HFFc6 (cell line): ENCODE measurements around the gene PHPT1. TPM values are rescaled to one million over a fixed set of nuclear protein-coding genes. Genes with fewer than 3 reads are reported as not detected.
"Not testable (repeated sequence)": the region's sequence is repeated elsewhere in the genome, so short reads cannot be mapped to it uniquely, and the experiment has no call there.

Experiments used
- DNase-seq: peaks from one replicate; pipeline ENCODE4 v3.0.0-alpha.2; 2018
- H3K27ac Mint-ChIP-seq: 2 replicates; pipeline ENCODE4 v1.8.0; 2020; ENCODE audit warnings: mild to moderate bottlenecking, mixed read lengths
- H3K27me3 Mint-ChIP-seq: 2 replicates; pipeline ENCODE4 v1.8.0; 2021; ENCODE audit warnings: mild to moderate bottlenecking, moderate library complexity, mixed read lengths; ENCODE audit not compliant: insufficient read depth
- H3K36me3 Mint-ChIP-seq: 2 replicates; pipeline ENCODE4 v1.8.0; 2021; ENCODE audit warnings: low read depth, mixed read lengths
- H3K4me1 Mint-ChIP-seq: 2 replicates; pipeline ENCODE4 v1.8.0; 2020; ENCODE audit warnings: low read depth, mixed read lengths
- H3K4me3 Mint-ChIP-seq: 2 replicates; pipeline ENCODE4 v1.8.0; 2020; ENCODE audit warnings: mild to moderate bottlenecking, moderate library complexity, mixed read lengths
- H3K9me3 Mint-ChIP-seq: 2 replicates; pipeline ENCODE4 v1.8.0; 2020; ENCODE audit warnings: mild to moderate bottlenecking, mixed read lengths
- total RNA-seq, 6 experiments: library from RNA; stranded (reverse); fragmentation: NEBNext Ultra II Directional; extraction: Animal tissue kit (Norgen Biotek cat#: 25700); gene quantifications; 2 replicates in 1 of 6; 3 replicates in 5 of 6; pipeline ENCODE4 v1.2.3, GENCODE V29; 2021
- TF ChIP-seq, protein P1 (sequence below): fragments of 200-600 bp; sonication (generic); IDR thresholded peaks from 2 replicates; pipeline ENCODE4 v1.5.0; 2021; ENCODE audit warnings: antibody characterized with exemption, mild to moderate bottlenecking

The PHPT1 gene
- total RNA-seq, 6 experiments from 2014 or later, result 156 to 181 (median 169) TPM

DNA sequence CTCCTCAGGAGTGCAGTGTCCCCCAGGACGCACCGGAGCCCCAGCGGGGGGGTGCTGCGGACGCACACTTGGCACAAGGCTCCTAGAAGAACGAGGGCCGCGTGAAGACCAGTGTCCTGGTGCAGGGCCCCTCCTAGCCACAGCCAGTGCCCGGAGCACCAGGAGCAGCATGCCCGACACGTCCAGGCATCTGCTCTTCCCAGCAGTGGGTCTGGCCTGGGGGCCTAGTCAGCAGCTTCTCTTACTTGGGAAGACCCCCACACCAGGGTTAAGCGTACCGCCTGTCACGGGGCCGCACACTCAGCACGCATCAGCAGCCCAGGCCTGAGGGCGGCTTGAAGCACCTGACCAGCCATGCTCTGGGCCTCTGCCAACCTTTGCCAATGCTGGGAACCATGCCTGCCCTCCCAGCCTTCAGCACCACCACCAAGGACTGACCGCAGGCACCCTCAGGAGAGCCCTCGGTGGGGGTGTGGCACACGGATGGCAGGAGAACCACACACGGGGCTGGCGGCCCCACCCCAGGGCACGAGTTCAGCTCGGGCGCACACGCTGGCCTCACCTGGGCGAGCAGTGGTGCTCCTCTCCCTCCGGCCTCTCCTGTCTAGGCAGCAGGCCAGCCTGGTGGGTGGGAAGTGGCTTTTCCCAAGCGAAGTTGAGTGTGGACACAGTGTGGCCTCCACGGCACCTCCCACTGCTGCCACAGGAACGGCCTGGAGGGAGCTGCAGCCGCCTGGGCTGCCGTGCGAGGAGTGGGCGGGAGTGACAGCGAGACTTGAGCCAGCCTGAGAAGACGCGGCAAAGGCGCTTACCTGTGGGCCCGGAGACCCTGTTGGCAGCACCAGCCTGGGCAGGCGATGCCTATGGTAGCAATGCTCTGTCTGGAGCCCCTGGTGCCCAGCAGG lies 19.0 kb upstream of the PHPT1 start:
- H3K9me3 Mint-ChIP-seq, result no peaks in the 10 kb centered on the region
- no peak overlapping the region for H3K27ac Mint-ChIP-seq
- H3K4me3 Mint-ChIP-seq, result no peak overlapping the region
- TF ChIP-seq, protein P1, sequence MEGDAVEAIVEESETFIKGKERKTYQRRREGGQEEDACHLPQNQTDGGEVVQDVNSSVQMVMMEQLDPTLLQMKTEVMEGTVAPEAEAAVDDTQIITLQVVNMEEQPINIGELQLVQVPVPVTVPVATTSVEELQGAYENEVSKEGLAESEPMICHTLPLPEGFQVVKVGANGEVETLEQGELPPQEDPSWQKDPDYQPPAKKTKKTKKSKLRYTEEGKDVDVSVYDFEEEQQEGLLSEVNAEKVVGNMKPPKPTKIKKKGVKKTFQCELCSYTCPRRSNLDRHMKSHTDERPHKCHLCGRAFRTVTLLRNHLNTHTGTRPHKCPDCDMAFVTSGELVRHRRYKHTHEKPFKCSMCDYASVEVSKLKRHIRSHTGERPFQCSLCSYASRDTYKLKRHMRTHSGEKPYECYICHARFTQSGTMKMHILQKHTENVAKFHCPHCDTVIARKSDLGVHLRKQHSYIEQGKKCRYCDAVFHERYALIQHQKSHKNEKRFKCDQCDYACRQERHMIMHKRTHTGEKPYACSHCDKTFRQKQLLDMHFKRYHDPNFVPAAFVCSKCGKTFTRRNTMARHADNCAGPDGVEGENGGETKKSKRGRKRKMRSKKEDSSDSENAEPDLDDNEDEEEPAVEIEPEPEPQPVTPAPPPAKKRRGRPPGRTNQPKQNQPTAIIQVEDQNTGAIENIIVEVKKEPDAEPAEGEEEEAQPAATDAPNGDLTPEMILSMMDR, result no peak
- H3K36me3 Mint-ChIP-seq, result no peaks in the 10 kb centered on the region
- no peak for DNase-seq
- no peaks in the 10 kb centered on the region for H3K4me1 Mint-ChIP-seq
- no peaks in the 10 kb centered on the region; the same call in none of the 2 replicates for H3K27me3 Mint-ChIP-seq

DNA sequence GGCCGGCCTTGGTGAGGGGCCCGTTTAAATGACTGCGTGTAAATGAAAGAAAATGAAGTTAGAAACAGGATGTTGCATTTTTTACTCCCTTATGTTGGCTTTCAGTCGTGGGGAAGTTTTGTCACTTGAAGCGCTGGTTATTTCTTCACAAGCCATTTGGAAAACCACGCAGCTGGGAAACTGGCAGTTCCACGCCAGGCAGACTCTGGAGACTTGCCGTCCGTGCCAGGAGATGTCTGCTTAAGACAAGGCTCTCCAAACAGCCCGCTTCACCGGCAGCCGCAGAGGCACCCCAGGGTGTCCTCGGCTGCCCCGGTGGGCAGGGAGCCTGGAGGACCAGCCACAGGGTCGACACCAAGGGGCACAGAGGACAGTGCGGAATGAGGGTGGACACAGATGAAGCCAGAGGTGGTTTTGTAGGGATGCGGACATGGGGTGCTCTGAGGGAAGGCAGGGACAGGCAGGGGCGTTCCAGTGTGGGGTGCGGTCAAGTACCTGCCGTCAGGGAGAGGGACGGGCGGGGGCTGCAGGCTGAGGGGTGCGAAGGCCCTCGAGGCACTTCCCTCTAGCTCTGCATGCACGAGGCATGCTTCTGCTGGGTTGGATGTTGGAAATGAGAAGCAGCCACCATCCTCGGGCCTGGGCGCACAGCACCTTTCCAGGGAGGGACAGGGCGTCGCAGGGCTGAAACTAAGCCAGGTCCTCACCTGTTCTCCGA lies 18.0 kb upstream of the PHPT1 start:
- no peak overlapping the region for H3K27ac Mint-ChIP-seq
- H3K9me3 Mint-ChIP-seq, result no peaks in the 10 kb centered on the region
- no peaks in the 10 kb centered on the region; the same call in none of the 2 replicates for H3K27me3 Mint-ChIP-seq
- H3K36me3 Mint-ChIP-seq, result no peaks in the 10 kb centered on the region
- DNase-seq, result no peak
- TF ChIP-seq, protein P1, result no peak
- no peak overlapping the region for H3K4me3 Mint-ChIP-seq
- no peaks in the 10 kb centered on the region for H3K4me1 Mint-ChIP-seq

DNA sequence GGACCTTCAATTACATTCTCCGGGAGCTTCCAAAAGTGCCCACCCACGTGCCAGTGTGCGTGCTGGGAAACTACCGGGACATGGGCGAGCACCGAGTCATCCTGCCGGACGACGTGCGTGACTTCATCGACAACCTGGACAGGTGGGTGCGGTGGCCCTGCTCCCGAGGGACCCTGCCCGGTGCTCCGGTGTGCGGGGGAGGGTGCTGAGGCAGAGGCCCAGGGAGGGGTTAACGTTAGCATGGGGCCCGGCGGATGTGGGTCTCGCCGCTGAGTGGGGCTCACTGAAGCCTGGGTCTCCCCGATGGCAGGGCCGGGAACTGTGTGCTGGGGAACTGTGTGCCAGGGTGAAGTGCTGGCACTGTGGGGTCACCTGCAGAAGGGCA lies 17.5 kb upstream of the PHPT1 start:
- H3K27me3 Mint-ChIP-seq, result no peaks in the 10 kb centered on the region; the same call in none of the 2 replicates
- H3K9me3 Mint-ChIP-seq, result no peaks in the 10 kb centered on the region

DNA sequence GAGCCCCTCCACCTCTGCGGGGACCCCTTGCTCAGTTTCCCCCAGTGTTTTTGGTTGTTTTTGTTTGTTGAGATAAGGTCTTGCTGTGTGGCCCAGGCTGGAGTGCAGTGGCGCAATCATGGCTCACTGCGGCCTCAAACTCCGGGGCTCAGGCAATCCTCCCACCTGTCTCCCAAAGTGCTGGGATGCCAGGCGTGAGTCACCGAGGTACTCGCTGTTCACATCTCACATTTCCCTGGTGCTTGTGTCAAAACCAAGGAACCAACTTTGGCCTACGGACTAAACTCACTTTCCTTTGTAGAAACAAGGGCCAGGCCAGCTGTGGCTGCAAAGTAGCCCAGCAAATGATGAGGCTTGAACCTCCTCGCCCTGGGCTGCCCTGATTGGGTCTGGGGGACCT lies 16.6 kb upstream of the PHPT1 start:
- H3K36me3 Mint-ChIP-seq, result no peaks in the 10 kb centered on the region
- DNase-seq, result no peak
- H3K4me1 Mint-ChIP-seq, result no peaks in the 10 kb centered on the region
- no peak overlapping the region for H3K4me3 Mint-ChIP-seq
- TF ChIP-seq, protein P1, result no peak
- H3K27ac Mint-ChIP-seq, result no peak overlapping the region
- H3K27me3 Mint-ChIP-seq, result no peaks in the 10 kb centered on the region; the same call in none of the 2 replicates
- H3K9me3 Mint-ChIP-seq, result no peaks in the 10 kb centered on the region

More for the DNA sequence above, 17.5 kb upstream of the PHPT1 start:
- TF ChIP-seq, protein P1, result no peak
- no peaks in the 10 kb centered on the region for H3K4me1 Mint-ChIP-seq
- no peak overlapping the region for H3K4me3 Mint-ChIP-seq
- no peak overlapping the region for H3K27ac Mint-ChIP-seq
- H3K36me3 Mint-ChIP-seq, result no peaks in the 10 kb centered on the region
- no peak for DNase-seq

DNA sequence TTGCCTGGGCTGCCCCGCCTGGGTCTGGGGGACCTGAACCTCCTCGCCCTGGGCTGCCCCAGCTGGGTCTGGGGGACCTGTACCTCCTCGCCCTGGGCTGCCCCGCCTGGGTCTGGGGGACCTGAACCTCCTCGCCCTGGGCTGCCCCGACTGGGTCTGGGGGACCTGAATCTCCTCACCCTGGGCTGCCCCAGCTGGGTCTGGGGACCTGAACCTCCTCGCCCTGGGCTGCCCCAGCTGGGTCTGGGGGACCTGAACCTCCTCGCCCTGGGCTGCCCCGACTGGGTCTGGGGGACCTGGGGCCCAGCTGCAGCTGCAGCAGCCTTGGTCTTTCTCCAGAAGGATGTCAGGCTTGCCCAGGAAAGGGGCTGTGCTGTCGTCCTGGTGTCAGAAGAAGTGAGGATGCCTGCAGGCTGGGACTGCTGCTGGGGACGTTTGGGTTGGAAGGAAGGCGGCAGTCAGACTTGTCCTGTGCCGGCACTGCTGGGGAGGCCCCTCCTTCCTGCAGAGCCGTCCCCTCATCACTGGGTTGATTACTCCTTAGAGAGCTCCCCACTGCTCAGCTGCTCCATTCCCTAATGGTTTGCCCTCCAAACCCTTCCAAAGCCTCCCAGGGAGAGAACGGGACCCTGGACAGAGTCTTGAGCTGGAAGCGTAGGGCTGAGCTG lies 15.7 kb upstream of the PHPT1 start:
- not testable (repeated sequence) for H3K4me3 Mint-ChIP-seq, H3K9me3 Mint-ChIP-seq, H3K4me1 Mint-ChIP-seq, H3K27me3 Mint-ChIP-seq, DNase-seq, H3K36me3 Mint-ChIP-seq, H3K27ac Mint-ChIP-seq
